ENCODE results near the gene ARHGDIG. TPM values are rescaled to one million over a fixed set of nuclear protein-coding genes. Genes with fewer than 3 reads are reported as not detected.

Gene ARHGDIG
- total and polyA plus RNA-seq, 2 donors (not counting 3 experiments of a cell fraction or from before 2014, with no cell fraction given), result 0.93 to 2.2 TPM

- ChIA-PET CTCF (no interaction called here), POLR2A (no interaction called here)
- BruUV-seq (replicated peaks), result no TSS peak
- Histone ChIP-seq H2AFZ (ENCODE audit: low read depth, low read length) (no peak overlapping the region), H3K9me1 (replicated peaks; ENCODE audit: control insufficient read depth, extremely low read depth, insufficient read depth, low read length) (no peaks in the 10 kb centered on the region), H3K36me3 (ENCODE audit: control insufficient read depth in 2 of 2, extremely low read depth in 1 of 2, insufficient read depth in 2 of 2, low read length in 2 of 2) (peaks cover 0 to 33% of the 10 kb centered on the region in 2 experiments), H3K4me1 (ENCODE audit: control insufficient read depth, extremely low read depth, insufficient read depth, low read length) (no peaks in the 10 kb centered on the region), H3K9ac (replicated peaks; ENCODE audit: extremely low read depth, insufficient read depth, low read length) (no peak overlapping the region), H3K27me3 (ENCODE audit: control insufficient read depth in 2 of 2, insufficient read depth in 2 of 2, low read length in 2 of 2) (no peaks in the 10 kb centered on the region), H3K4me3 (replicated peaks in 1 of 3; ENCODE audit: insufficient read depth in 1 of 3, low read depth in 1 of 3, low read length in 3 of 3) (no peak overlapping the region), H3K79me2 (ENCODE audit: control insufficient read depth, insufficient read depth, low read length) (no peaks in the 10 kb centered on the region), H3K27ac (ENCODE audit: insufficient read depth, low read depth, low read length) (no peak overlapping the region), H3K9me3 (replicated peaks; ENCODE audit: control insufficient read depth, insufficient read depth, low read length) (no peaks in the 10 kb centered on the region), H4K20me1 (replicated peaks; ENCODE audit: control insufficient read depth, extremely low read depth, insufficient read depth, low read length) (no peaks in the 10 kb centered on the region), H3K4me2 (ENCODE audit: insufficient read depth, low read length) (no peak overlapping the region)
- dilution Hi-C loops (cut with MboI; ENCODE audit: extremely low pct_ligation_motif_present, low sequenced_read_pairs), result no loop called here
- TF ChIP-seq POLR2AphosphoS5 (IDR thresholded peaks at IDR 0.05; ENCODE audit: insufficient read depth, low read depth, low read length) (no peak), MYC (IDR thresholded peaks at IDR 0.05; ENCODE audit: low read depth, low read length) (no peak), POLR2A (IDR thresholded peaks at IDR 0.05; ENCODE audit: low read depth, low read length) (no peak), EZH2 (IDR thresholded peaks at IDR 0.05; ENCODE audit: borderline replicate concordance, low read depth, low read length, severe bottlenecking) (no peak)
- intact Hi-C loops (cut with micrococcal nuclease), result no loop called here
- FAIRE-seq (no peak), DNase-seq (ENCODE audit: low read depth, low spot score) (no peak)
Measured at GRCh38 chr16:290681-291405, 10.5 kb downstream of the ARHGDIG start.

- no peaks in the 10 kb centered on the region for H4K20me1 ChIP-seq (replicated peaks; ENCODE audit: control insufficient read depth, extremely low read depth, insufficient read depth, low read length)
- BruUV-seq (replicated peaks), result no TSS peak
- H3K27ac ChIP-seq (ENCODE audit: insufficient read depth, low read depth, low read length), result no peak overlapping the region
- no peak overlapping the region for H3K4me3 ChIP-seq (replicated peaks in 1 of 3; ENCODE audit: insufficient read depth in 1 of 3, low read depth in 1 of 3, low read length in 3 of 3)
- H3K9me3 ChIP-seq (replicated peaks; ENCODE audit: control insufficient read depth, insufficient read depth, low read length), result no peaks in the 10 kb centered on the region
- no peak overlapping the region for H3K9ac ChIP-seq (replicated peaks; ENCODE audit: extremely low read depth, insufficient read depth, low read length)
- DNase-seq (ENCODE audit: low read depth, low spot score) (no peak), FAIRE-seq (no peak)
- H3K4me1 ChIP-seq (ENCODE audit: control insufficient read depth, extremely low read depth, insufficient read depth, low read length), result no peaks in the 10 kb centered on the region
- no peak overlapping the region for H3K4me2 ChIP-seq (ENCODE audit: insufficient read depth, low read length)
- dilution Hi-C loops (cut with MboI; ENCODE audit: extremely low pct_ligation_motif_present, low sequenced_read_pairs) (no loop called here), intact Hi-C loops (cut with micrococcal nuclease) (no loop called here)
- CTCF ChIA-PET, result no interaction called here
- no peak overlapping the region for H2AFZ ChIP-seq (ENCODE audit: low read depth, low read length)
- H3K36me3 ChIP-seq (ENCODE audit: control insufficient read depth in 2 of 2, extremely low read depth in 1 of 2, insufficient read depth in 2 of 2, low read length in 2 of 2), result peaks cover 0 to 31% of the 10 kb centered on the region in 2 experiments
- H3K27me3 ChIP-seq (ENCODE audit: control insufficient read depth in 2 of 2, insufficient read depth in 2 of 2, low read length in 2 of 2), result no peaks in the 10 kb centered on the region
- no peaks in the 10 kb centered on the region for H3K79me2 ChIP-seq (ENCODE audit: control insufficient read depth, insufficient read depth, low read length)
- no peaks in the 10 kb centered on the region for H3K9me1 ChIP-seq (replicated peaks; ENCODE audit: control insufficient read depth, extremely low read depth, insufficient read depth, low read length)
- no peak for TF ChIP-seq POLR2A (IDR thresholded peaks at IDR 0.05; ENCODE audit: low read depth, low read length)
- no peak for TF ChIP-seq MAX (IDR thresholded peaks at IDR 0.05; ENCODE audit: insufficient read depth, insufficient read length)
- TF ChIP-seq GATA2 (IDR thresholded peaks at IDR 0.05; ENCODE audit: insufficient read depth, insufficient read length, low read depth, low read length), result no peak
- no peak for TF ChIP-seq MYC (IDR thresholded peaks at IDR 0.05; ENCODE audit: low read depth, low read length)
- no peak for TF ChIP-seq EZH2 (IDR thresholded peaks at IDR 0.05; ENCODE audit: borderline replicate concordance, low read depth, low read length, severe bottlenecking)
- no peak for TF ChIP-seq FOS (IDR thresholded peaks at IDR 0.05; ENCODE audit: borderline replicate concordance, insufficient read depth, low read length)
- TF ChIP-seq CTCF (IDR thresholded peaks at IDR 0.05; ENCODE audit: extremely low read depth in 1 of 2, insufficient read depth in 1 of 2, low read depth in 1 of 2, low read length in 2 of 2), result no peak
- TF ChIP-seq JUN (IDR thresholded peaks at IDR 0.05; ENCODE audit: borderline replicate concordance, insufficient read depth, insufficient read length, low read depth), result no peak
- TF ChIP-seq POLR2AphosphoS5 (IDR thresholded peaks at IDR 0.05; ENCODE audit: insufficient read depth, low read depth, low read length), result no peak
- POLR2A ChIA-PET, result no interaction called here
Measured at GRCh38 chr16:291539-291938, 11.1 kb downstream of the ARHGDIG start.

Data from endothelial cell of umbilical vein (primary cell).